ENCODE measurements around the gene NBEAL2. TPM values are rescaled to one million over a fixed set of nuclear protein-coding genes. Genes with fewer than 3 reads are reported as not detected.
A peak's percentile ranks its signal among the peaks of the same experiment; 100 is the strongest.

Gene NBEAL2
- total and polyA plus RNA-seq, 5 experiments from 2014 or later: 0.89 to 46.0 (median 2.8) TPM

- Mint-ChIP-seq H3K27me3 (no peaks in the 10 kb centered on the region), H3K4me3 (peak overlapping the region in 4 of 10 donors; percentile 19 to 57 (median 37)), H3K36me3 (peaks cover 0 to 70% (median 11%) of the 10 kb centered on the region in 3 donors), H3K4me1 (peaks cover 15 to 41% (median 37%) of the 10 kb centered on the region in 4 donors), H3K9me3 (no peaks in the 10 kb centered on the region), H3K27ac (peak overlapping the region; percentile 76 to 92 (median 88))
- POLR2A ChIA-PET: interaction anchor here (0.9 kb wide), 1 partner anchor 47 kb away, joined by 3 read pairs; no protein-coding TSS in a partner anchor
- DNase-seq (no peak), ATAC-seq (peak in 1 of 2 donors; percentile 9)
These were observed 77.2 kb downstream of the NBEAL2 start for GRCh38 chr3:47056705-47057104.

GRCh38 chr3:47057212-47057671 lies 77.8 kb downstream of the NBEAL2 start:
- Mint-ChIP-seq H3K9me3 (no peaks in the 10 kb centered on the region), H3K4me1 (peaks cover 16 to 41% (median 37%) of the 10 kb centered on the region in 4 donors), H3K27me3 (no peaks in the 10 kb centered on the region), H3K27ac (peak overlapping the region; percentile 76 to 92 (median 88)), H3K4me3 (peak overlapping the region in 6 of 10 donors; percentile 16 to 57 (median 37)), H3K36me3 (peaks cover 0 to 72% (median 11%) of the 10 kb centered on the region in 3 donors)
- DNase-seq (peak in 9 of 10 donors; percentile 16 to 78 (median 60)), ATAC-seq (peak; percentile 82 to 89)
- POLR2A ChIA-PET: interaction anchor here (0.8 to 0.9 kb wide), 2 partner anchors 25 to 48 kb away, joined by 3 read pairs; no protein-coding TSS in a partner anchor

Other genes starting within 250 kb of the NBEAL2 start
- not detected for gene MYL3, start 116.2 kb upstream of the NBEAL2 start, total RNA-seq
- gene MYL3, start 116.2 kb upstream of the NBEAL2 start, polyA plus RNA-seq: not detected
- gene PTH1R, start 101.9 kb upstream of the NBEAL2 start, total RNA-seq: not detected
- gene PTH1R, start 101.9 kb upstream of the NBEAL2 start, polyA plus RNA-seq: not detected
- gene CCDC12, start 2.9 kb upstream of the NBEAL2 start, total RNA-seq: 10 to 100 TPM; 58.8 to 59.5 TPM
- gene CCDC12, start 2.9 kb upstream of the NBEAL2 start, polyA plus RNA-seq: 100 to 1,000 TPM in 2 of 3 donors, 10 to 100 TPM in 1; 81.9 to 106 (median 106) TPM
- 10 to 100 TPM; 77.2 to 85.0 TPM for gene SETD2, start 184.4 kb downstream of the NBEAL2 start, total RNA-seq
- gene SETD2, start 184.4 kb downstream of the NBEAL2 start, polyA plus RNA-seq: 10 to 100 TPM; 11.8 to 23.4 (median 14.3) TPM

All from naive thymus-derived CD8-positive, alpha-beta T cell (primary cell).